Dedifferentiated amniotic fluid mesenchymal stem cell (primary cell): ENCODE measurements around the gene KCNRG.
"Not testable (repeated sequence)": the region's sequence is repeated elsewhere in the genome, so short reads cannot be mapped to it uniquely, and the experiment has no call there.

ENCODE experiments used
- DNase-seq: peaks from one replicate; pipeline ENCODE4 v3.0.0-alpha.2; 2016; ENCODE audit errors: extremely low spot score

Gene KCNRG, protein sequence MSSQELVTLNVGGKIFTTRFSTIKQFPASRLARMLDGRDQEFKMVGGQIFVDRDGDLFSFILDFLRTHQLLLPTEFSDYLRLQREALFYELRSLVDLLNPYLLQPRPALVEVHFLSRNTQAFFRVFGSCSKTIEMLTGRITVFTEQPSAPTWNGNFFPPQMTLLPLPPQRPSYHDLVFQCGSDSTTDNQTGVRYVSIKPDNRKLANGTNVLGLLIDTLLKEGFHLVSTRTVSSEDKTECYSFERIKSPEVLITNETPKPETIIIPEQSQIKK

DNA sequence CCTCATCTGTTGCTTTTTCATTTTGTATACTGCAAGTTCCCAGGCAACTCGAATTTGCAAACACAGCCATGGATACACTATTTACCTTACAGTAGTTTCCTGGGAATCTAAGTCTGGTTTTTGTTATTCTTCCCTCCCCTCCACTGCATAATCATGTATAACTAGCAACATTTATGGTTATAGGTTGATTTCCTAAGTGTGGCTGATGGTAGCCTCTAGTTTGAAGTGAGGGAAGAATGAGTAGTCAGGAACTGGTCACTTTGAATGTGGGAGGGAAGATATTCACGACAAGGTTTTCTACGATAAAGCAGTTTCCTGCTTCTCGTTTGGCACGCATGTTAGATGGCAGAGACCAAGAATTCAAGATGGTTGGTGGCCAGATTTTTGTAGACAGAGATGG is at the start of gene KCNRG:
KCNRG (plus strand) TSS at position 187 of the 400 bp plus-strand sequence; CDS start at position 237, 50 bp downstream.
- peak; percentile 20 for DNase-seq

DNA sequence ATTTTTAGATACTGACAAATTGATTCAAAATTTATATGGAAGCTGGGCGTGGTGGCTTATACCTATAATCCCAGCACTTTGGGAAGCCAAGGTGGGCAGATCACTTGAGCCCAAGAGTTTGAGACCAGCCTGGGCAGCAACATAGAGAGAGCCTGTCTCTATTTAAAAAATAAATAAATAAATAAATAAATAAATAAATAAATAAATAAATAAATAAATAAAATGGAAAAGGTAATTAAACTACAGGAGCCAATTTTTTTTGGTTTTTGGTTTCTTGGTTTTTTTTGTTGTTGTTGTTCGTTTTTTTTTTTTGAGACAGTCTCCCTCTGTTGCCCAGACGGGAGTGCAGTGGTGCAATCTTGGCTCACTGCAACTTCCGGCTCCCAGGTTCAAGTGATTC is 47.8 kb upstream of the KCNRG start:
- DNase-seq, result no peak

DNA sequence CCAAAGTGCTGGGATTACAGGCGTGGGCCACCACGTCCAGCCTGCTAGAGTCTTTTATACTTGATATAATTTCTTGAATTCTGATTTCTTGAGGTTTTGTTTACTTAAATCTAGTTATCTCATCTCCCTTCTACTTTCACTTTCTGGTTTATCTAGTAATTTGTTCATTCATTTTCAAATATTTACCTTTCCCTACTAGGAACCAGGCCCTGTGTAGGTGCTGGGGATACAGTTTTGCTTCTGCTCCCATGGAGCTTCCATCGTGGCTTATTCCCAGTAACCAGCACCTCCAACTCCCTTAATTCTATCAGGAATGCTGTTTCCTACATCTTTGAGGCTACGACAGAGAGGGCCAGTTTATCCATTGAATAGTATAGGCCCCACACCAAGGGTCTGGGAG is 42.5 kb upstream of the KCNRG start:
- no peak for DNase-seq

DNA sequence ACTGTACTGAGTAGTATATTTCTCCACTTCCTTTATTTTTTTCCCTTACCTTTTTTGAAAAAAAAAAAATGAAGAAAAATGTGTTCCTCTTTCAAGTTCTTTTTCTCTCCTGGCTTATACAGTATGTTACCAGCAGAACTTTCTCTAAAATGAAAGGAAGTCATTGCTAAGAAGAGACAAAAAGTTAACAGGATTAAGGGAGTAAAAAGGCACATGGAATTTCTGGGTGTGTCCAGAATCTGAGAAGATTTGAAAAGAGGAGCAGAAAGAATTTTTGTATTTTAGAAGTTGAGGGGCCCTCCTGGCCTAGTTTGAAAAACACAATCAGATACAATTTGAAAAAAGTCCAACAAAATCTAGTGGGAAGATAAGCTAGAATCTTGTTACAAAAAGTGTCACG is 39.4 kb upstream of the KCNRG start:
- no peak for DNase-seq

DNA sequence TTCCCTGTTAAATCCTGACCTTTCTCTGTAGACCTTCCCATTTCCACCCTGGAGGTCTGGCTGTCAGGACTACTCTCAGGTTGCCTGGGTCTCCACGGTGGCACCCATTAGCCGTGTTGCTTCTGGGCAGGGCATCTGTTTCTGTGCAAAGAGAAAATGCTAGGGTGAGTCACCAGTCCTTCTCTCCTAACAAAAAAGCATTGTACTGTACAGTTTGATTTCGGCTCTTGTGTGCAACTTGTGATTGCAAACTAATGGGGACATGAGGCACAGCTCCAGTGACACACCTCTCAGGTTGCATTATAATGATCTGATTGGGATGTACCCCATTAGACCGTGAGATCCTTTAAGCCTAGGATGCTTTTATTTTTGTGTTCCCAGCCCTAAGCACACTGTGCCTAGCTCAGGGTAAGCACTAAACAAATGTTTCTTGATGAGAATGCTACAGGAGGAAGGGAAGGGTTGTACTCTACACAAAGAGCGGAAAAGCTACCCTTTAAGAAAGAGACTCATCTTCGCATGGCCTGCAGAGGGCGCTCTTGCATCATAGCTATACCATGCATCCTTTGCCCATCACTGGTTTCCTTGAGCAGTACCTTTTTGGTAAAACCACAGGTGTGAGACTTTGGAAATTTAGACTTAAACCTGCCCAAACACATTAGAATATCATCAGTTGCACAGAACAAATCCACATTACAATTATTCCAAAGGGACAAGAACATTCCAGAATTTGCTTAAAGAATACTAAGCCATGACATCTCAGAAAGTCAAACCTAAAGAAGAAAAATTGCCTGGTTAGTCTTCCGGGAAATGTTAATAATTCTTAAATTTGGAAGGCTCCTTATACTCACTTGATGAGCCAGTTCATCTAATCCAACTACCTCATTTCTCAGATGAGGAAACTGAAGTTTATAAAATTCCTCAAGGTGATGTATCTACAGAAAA is 38.7 kb upstream of the KCNRG start:
- peak; percentile 61 for DNase-seq

DNA sequence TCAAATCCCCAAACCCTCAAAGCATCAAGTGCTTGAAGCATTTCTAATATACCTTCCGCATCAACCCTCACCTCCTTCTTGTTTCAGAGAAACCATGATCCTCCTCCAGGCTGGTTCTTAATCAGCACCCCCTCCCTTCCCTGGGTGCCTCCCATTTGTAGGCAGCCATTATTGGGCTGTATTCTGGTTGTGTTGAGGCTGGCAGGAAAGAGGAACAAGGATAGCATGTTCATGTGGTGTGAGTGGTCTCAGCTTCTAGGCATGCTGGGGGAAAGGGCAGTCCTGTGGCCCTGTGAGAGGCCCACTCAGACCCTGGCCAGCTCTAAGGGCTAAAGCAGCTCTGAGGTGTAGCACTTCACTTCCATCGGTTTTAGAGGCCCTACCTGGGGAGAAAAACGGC is 37.3 kb upstream of the KCNRG start:
- DNase-seq, result no peak

DNA sequence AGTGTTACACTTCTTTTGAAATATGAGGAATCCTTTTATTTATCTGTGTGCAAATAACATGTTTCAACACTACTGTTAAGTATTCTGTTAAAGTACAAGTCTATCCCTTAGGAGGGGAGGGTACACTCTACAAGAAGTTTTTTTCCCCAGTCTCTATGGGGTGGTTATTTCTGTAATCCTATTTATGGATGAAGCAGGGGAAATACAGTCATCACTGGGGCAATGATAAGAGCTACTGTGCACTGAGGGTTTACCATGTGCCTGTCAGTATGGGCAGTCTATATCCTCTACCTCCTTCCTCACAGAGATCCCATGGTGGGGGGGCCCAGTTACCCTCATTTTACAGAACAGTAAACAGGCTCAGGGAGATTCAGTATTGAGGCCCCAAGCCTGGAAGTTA is 35.0 kb upstream of the KCNRG start:
- no peak for DNase-seq

DNA sequence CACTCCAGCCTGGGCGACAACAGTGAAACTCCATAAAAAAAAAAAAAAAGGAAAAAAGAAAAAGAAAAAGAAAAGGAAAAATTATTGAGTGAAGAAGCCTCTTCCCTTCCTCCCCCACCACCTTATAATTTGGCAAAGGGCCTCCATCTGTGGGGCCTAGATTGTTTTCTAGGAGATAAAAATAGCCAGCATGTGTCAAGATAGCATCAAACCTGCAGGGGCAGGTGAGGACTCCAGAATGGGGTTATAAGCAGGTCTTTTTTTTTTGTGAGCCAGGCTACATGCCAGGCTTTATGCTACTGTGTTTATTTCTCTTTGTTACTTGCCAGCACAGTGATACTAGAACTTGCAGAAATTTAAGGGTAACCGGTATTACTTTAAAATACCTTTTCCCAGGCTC is 30.1 kb upstream of the KCNRG start:
- no peak for DNase-seq

DNA sequence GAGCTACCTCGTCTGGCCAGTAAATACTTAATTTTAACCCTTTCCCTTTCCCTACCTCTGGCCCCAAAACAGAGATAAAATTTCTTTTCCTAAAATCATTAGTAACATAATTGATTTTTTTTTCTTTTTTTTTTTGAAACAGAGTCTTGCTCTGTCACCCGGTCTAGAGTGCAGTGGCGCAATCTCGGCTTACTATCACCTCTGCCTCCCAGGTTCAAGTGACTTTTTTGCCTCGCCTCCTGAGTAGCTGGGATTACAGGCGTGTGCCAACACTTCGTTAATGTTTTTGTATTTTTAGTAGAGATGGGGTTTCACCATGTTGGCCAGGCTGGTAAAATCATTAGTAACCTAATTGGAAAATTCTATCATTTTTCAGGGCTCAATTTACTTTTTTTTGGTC is 28.8 kb upstream of the KCNRG start:
- DNase-seq, result no peak

DNA sequence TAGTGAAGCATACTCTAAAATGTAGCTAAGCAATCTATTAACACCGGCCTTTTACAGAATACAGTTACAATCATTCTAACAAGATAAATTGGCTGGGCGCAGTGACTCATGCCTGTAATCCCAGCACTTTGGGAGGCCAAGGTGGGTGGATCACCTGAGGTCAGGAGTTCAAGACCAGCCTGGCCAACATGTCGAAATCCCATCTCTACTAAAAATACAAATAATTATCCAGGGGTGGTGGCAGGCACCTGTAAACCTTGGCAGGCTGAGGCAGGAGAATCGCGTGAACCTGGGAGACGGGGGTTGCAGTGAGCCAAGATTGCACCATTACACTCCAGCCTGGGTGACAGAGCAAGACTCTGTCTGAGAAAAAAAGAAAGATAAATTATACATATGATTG is 24.6 kb upstream of the KCNRG start:
- not testable (repeated sequence) for DNase-seq

DNA sequence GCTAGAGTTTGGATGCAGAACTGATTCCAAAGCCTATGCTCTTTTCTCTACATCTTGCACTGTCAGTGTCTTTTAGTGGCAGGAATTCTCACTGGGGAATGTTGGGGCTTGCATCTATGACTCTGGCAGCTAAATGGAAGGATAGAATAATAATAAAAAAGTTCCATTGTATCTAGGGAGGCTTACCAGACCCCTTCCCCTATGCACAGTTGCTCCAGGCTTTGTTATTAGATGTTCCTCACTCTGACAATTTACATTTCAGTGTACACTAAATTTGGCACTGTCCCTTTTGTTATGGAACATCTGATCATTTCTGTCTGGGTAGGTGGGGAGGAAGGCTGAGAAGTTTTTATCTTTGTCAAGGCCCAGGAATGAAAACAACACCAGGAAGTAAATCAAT is 22.1 kb upstream of the KCNRG start:
- DNase-seq, result no peak

DNA sequence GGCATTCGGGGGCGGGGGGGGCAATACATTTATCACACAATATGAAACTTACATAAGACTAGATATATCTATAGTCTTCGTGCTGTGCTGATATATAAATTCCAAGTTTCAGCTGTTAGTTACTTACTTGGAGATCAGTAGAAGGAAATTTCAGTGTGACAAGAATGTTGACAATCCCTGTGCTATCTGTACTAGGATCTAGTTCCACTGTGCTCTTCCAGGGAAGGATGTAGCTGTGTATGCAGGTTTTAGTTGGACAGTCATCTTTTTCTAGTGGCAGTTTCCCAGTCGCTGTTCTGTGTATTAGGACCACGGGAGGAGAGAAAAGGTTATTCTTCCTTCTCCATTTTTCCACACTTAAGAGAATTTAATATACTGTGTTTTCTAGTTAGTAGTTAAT is 21.6 kb upstream of the KCNRG start:
- no peak for DNase-seq

DNA sequence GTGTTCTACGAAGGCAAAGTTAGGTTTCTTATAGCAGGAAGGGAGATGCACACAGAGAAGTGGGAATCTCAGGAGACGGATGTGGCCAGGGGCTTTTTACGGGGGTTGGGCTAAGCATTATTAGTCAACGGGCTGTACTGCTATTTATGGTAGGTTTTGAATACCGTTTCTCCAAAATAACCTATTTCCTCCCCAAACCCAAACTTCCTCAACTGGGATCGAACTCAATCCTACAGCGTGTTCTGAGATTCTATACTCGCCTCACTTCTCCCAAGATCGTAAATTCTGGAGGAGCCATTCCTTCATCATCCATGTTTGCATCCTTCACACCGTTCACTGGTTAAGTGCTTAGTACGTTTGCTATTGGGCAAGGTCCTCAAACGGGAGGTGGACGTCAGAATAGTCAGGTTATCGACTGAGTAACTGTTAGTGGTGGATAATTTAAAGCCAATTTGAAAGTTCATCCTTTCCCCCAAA is 19.6 kb upstream of the KCNRG start:
- DNase-seq, result no peak

DNA sequence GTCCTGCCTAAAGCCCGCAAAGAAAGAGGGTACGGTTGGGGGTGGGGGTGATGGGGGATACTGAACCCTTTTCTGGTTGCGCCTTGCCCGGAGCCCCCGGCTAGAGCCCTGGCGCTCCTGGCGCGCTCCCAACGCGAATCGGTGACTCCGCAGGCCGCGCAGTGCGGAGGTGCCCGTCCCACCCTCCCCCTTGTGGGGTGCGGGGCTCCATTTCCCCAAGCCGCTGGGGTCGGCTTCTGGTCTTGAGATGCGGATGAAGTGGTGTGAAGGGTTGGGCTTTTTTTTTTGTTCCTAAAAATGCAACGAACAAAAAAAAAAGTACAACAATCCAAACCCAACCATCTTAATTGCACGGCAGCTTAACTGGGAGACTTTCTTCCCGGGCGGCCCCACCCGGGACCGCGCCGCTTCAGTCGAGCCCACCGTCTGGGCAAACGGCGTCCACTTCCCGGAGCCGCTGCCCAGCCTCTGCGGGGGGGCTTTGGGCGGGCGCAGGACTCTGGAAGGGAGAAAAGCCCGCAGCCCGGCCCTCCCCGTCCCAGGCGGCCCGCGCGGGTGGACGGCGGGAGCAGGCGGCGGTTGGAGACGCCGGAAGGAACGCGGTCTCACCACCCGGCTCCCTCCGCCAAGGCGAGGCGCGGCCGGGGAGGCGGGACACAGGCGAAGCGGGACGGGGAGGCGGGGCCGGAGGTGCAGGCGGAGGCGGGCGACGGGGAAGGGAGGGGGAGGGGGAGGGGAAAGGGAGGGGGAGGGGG is 18.9 kb upstream of the KCNRG start:
- DNase-seq, result peak; percentile 88

DNA sequence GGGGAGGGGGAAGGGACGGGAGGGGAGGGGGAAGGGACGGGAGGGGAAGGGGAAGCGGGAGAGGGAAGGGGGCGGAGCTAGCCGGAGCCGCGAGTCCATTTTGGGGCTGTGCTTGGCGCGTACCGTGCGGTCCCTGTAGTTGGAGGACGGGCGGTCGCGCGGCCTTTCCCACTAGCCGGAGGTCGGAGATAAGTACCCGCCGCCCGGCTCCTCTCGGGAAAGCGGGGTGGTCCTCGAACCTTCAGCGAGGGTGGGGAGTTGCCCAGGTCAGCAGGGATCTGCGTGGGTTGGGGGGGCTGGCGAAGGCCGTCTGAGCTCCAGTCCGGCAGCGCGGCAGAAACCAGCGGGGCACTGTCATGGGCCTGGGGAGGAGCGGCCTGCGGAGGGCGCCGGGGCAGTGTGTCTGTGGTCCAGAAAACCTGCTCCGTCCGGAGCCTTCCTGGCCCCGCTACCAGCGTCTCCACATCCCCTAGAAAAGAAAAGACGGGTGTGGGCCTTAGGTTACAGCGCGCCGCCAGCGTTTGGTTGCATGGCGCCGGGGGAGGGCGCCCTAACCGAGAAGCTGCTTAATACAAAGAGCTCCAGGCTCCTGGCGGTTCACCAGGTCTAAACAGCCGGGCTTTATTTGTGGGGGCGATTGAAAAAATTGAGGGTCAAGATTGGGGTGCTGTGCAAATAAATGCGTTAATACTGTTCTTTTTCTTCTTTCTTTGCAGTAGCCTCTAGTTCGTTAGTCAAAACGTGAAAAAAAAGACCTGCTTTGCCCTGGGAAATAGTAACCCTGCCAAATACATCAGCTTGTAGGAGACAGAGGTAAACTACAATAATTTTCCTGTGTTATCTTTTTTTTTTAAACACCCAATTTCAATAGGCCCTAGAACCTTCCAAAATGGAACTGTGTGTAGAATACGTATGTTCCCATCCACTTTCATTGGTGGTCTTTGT is 18.0 kb upstream of the KCNRG start, which contains the start of gene TRIM13:
TRIM13 (plus strand) TSS at position 92 of the 945 bp plus-strand sequence. CDS start 14,899 bp downstream, outside the sequence.
- peak; percentile 91 for DNase-seq

DNA sequence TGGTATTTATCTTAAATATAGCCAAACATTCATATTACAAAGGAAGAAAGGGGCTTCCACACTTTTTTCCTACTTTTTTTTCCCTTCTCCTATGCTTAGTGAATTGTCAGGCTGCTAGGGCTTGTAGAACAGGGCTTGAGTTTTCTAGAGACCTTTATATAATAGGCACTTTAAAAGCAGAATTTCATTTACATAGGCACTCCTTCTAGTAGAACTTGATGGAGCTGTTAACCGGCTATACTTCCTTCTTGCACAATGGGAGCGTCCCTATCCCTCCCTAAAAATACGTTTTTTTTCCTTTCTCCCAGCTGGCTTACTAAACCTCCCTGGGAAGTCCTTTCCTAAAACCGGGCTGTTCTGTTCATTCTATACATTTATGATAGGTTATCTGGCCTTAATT is 17.3 kb upstream of the KCNRG start:
- DNase-seq, result no peak

DNA sequence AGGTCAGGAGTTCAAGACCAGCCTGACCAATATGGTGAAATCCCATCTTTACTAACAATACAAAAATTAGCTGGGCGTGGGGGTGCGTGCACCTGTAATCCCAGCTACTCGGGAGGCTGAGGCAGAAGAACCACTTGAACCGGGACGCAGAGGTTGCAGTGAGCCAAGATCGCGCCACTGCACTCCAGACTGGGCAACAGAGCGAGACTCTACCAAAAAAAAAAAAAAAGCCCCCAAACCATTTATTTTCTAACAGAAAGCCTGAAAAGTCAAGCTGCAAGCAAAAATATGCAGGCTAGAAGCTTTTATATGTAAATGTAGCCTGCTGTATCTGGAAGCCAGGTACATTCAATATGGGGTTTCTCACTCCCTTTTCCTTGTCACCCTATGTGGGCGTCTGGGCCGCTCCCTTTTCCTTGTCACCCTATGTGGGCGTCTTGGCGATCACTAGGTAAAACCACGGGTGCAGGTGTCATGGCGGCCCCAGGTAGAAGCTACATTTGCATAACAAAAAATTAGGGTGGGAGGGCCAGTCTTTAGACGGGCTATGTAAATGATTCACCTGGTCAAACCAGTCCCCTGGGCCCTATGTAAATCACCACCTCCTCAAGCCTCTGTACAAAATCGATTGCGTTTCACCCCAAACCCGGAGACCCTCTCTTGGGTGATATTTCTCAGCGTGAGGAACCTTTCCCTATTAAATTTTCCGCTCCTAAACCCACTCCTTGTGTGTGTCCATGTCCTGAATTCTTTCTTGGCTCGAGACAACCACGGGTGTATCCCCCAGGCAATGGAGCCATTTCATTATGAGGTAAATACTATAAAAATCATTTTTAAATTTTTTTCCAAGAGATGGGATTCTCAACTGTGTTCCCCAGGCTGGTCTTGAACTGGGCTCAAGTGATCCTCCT is 16.3 kb upstream of the KCNRG start:
- no peak for DNase-seq

DNA sequence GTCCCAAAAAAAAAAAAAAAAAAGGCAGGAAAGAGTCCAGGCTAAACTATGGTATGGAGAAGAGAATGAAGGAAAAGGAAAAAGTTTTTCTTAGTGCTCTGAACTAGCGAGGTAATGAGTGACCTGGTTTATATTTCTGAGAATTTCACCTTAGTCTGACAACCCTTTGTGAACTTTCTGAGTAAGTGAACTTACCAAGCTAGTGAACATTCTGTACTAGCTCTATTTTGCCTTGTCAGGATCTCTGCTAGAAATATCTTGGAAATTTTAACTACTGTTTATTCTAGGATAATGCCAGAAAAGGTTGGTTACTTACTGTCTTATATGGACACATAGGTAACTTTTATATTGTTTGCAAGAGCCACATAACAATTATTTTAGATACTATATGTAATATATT is 14.0 kb upstream of the KCNRG start:
- DNase-seq, result no peak

DNA sequence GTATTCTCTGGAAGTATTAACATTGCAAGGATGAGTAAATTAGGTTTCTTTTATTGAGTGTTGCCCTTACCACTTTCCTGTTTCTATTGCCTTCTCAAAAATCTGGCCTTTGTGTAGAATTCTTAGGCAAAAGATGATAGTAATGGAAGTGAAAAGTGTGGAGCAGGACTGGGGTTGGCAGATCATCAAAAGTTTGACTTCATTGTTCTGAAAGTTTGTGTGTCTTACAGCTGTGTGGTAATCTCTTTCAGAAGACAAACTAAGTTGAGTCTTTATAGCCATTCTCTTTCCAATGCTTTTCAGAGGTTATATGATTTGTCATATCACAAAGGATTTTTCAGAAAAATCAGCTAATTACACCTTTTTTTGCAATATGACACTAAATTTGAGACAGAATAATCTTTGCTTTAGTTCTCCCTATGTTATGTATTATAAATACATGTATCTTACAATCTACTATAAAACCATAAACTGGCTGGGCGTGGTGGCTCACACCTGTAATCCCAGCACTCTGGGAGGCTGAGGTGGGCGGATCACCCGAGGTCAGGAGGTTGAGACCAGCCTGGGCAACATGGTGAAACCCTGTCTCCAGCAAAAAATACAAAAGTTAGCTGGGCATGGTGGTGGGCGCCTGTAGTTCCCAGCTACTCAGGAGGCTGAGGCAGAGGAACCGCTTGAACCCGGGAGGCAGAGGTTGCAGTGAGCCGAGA is 8.7 kb upstream of the KCNRG start:
- no peak for DNase-seq
